GM12878 (cell line): Measurements from ENCODE around the gene TMEM82. TPM values are rescaled to one million over a fixed set of nuclear protein-coding genes. Genes with fewer than 3 reads are reported as not detected.

ENCODE experiments used
- ATAC-seq: fragments of 200-7000 bp; cut with Tn5 transposase; 3 replicates; pipeline ENCODE4 v1.9.1; 2020; ENCODE audit warnings: mild to moderate bottlenecking, moderate library complexity
- BruUV-seq: library from RNA; stranded (reverse); fragments of 400-500 nt; replicated peaks from 2 replicates; lab custom pipeline; 2021; lab: Mats Ljungman, UMichigan
- CTCF ChIA-PET: fragments of 300-600 bp; sonication (Branson Sonifier 250); formaldehyde crosslinking; extraction: SDS; loops from one replicate; lab custom pipeline; 2021; ENCODE audit warnings: inconsistent platforms; lab: Yijun Ruan, JAX
- POLR2A ChIA-PET: fragments of 350-600 bp; formaldehyde crosslinking; extraction: SDS; loops from one replicate; lab custom pipeline; 2021; ENCODE audit warnings: inconsistent platforms; lab: Charles Lee
- RAD21 ChIA-PET: fragments of 300-600 bp; sonication (Branson Sonifier 250); formaldehyde crosslinking; loops from one replicate; lab custom pipeline; 2023; ENCODE audit warnings: antibody characterized with exemption; ENCODE audit not compliant: unreplicated experiment; lab: Charles Lee
- SMC1A ChIA-PET: fragments of 300-600 bp; sonication (Branson Sonifier 250); formaldehyde crosslinking; loops from one replicate; lab custom pipeline; 2023; ENCODE audit not compliant: unreplicated experiment, uncharacterized antibody; lab: Charles Lee
- DNase-seq: peaks from one replicate; pipeline ENCODE4 v3.0.0-alpha.2; 2011; ENCODE audit warnings: low read depth, low spot score
- FAIRE-seq: peaks from 3 replicates; lab custom pipeline; 2011; peaks lifted over from hg19 to GRCh38; lab: Jason Lieb, UNC
- H2AFZ ChIP-seq: 2 replicates; pipeline ENCODE4 v1.6.0; 2011; ENCODE audit warnings: low read depth, low read length, control low read depth; ENCODE audit not compliant: control insufficient read depth
- H3K27ac ChIP-seq: 2 replicates; pipeline ENCODE4 v1.5.1; 2011; ENCODE audit warnings: control low read depth; ENCODE audit not compliant: control insufficient read depth, insufficient read depth
- H3K27me3 ChIP-seq, 2 experiments: replicated peaks in 1 of 2; 2 replicates each; pipeline versions ENCODE4 v1.6.0 to v1.6.1; 2011; ENCODE audit warnings: low read length in 1 of 2; ENCODE audit not compliant: control insufficient read depth in 2 of 2, insufficient read depth in 2 of 2
- H3K36me3 ChIP-seq, 2 experiments: 2 replicates each; pipeline ENCODE4 v1.5.1; 2011; ENCODE audit warnings: low read length in 1 of 2; ENCODE audit not compliant: control insufficient read depth in 2 of 2, insufficient read depth in 2 of 2
- H3K4me1 ChIP-seq: 2 replicates; pipeline ENCODE4 v1.6.1; 2011; ENCODE audit warnings: mild to moderate bottlenecking, low read length, moderate library complexity, mixed read lengths; ENCODE audit not compliant: control insufficient read depth, insufficient read depth
- H3K4me2 ChIP-seq: 2 replicates; pipeline ENCODE4 v1.6.0; 2011; ENCODE audit warnings: control low read depth; ENCODE audit not compliant: control insufficient read depth, insufficient read depth
- H3K4me3 ChIP-seq: fragments of 200-600 bp; sonication (generic); 2 replicates; pipeline ENCODE4 v1.5.1; 2016
- H3K79me2 ChIP-seq: 2 replicates; pipeline ENCODE4 v1.6.0; 2011; ENCODE audit warnings: low read length; ENCODE audit not compliant: control insufficient read depth, insufficient read depth
- H3K9ac ChIP-seq: 2 replicates; pipeline ENCODE4 v1.8.0; 2011; ENCODE audit warnings: low read length, control low read depth, mixed read lengths; ENCODE audit not compliant: control insufficient read depth, insufficient read depth
- H3K9me3 ChIP-seq: replicated peaks from 3 replicates; pipeline ENCODE4 v1.5.1; 2011; ENCODE audit warnings: mild to moderate bottlenecking, low read length; ENCODE audit not compliant: control insufficient read depth, insufficient read depth
- H4K20me1 ChIP-seq: 2 replicates; pipeline ENCODE4 v1.6.0; 2011; ENCODE audit not compliant: control insufficient read depth, insufficient read depth
- EP300 ChIP-seq, 2 experiments: fragments of 150-350 bp in 1 of 2; IDR thresholded peaks; 2 replicates each; pipeline ENCODE4 v1.6.1; 2011 to 2012; ENCODE audit warnings: low read depth in 2 of 2, low read length in 2 of 2, borderline replicate concordance in 1 of 2, improper control_type of control experiment in 1 of 2, inconsistent platforms in 1 of 2; ENCODE audit not compliant: control insufficient read depth in 1 of 2
- HDAC2 ChIP-seq: fragments of 200-600 bp; sonication (generic); IDR thresholded peaks from 2 replicates; pipeline ENCODE4 v1.6.1; 2017
- MEF2A ChIP-seq: IDR thresholded peaks from 2 replicates; pipeline ENCODE4 v1.6.1; 2011; ENCODE audit warnings: low read depth, mild to moderate bottlenecking, low read length, moderate library complexity; ENCODE audit not compliant: insufficient read depth
- NBN ChIP-seq: fragments of 450-650 bp; IDR thresholded peaks from 2 replicates; pipeline ENCODE4 v1.6.1; 2016
- NFIC ChIP-seq: IDR thresholded peaks from 2 replicates; pipeline ENCODE4 v1.6.1; 2012; ENCODE audit warnings: low read depth, mild to moderate bottlenecking, inconsistent platforms, low read length, moderate library complexity
- NFYB ChIP-seq: IDR thresholded peaks from 2 replicates; pipeline ENCODE4 v1.6.1; 2011; ENCODE audit warnings: low read depth, mild to moderate bottlenecking, low read length, improper control_type of control experiment, moderate library complexity; ENCODE audit not compliant: insufficient read depth
- NR2C1 ChIP-seq: fragments of 450-650 bp; IDR thresholded peaks from 2 replicates; pipeline ENCODE4 v1.6.1; 2017; ENCODE audit warnings: antibody characterized with exemption, mild to moderate bottlenecking, moderate library complexity
- RB1 ChIP-seq: fragments of 450-650 bp; formaldehyde crosslinking; IDR thresholded peaks from 2 replicates; pipeline ENCODE4 v1.6.1; 2017; ENCODE audit warnings: mild to moderate bottlenecking, borderline replicate concordance
- SMAD5 ChIP-seq: IDR thresholded peaks from 2 replicates; pipeline ENCODE4 v1.6.1; 2016; ENCODE audit warnings: antibody characterized with exemption, low read depth
- SREBF2 ChIP-seq: IDR thresholded peaks from 2 replicates; pipeline ENCODE4 v1.6.1; 2012; ENCODE audit warnings: mild to moderate bottlenecking, low read length
- STAT1 ChIP-seq: fragments of 450-650 bp; conservative IDR thresholded peaks from 2 replicates; pipeline ENCODE4 v1.6.1; 2014; ENCODE audit warnings: antibody characterized with exemption, mild to moderate bottlenecking
- WRNIP1 ChIP-seq: IDR thresholded peaks from 2 replicates; pipeline ENCODE4 v1.6.1; 2011; ENCODE audit warnings: low read depth, low read length, improper control_type of control experiment, borderline replicate concordance
- ZNF687 ChIP-seq: fragments of 450-650 bp; IDR thresholded peaks from 2 replicates; pipeline ENCODE4 v1.6.1; 2017; ENCODE audit warnings: mild to moderate bottlenecking, moderate library complexity
- WGBS: methylation state at CpG from one replicate; pipeline ENCODE4 v1.1.6; 2016; ENCODE audit warnings: low lambda C conversion rate; ENCODE audit not compliant: insufficient replicate concordance, insufficient coverage; ENCODE audit errors: missing lambda C conversion rate; 5-methylcytosine and 5-hydroxymethylcytosine counted together
- in situ Hi-C: fragments of 300-500 bp; cut with MboI; formaldehyde crosslinking; loops from 9 replicates; pipeline ENCODE4 v1.14.3; 2018; ENCODE audit warnings: mixed read lengths
- intact Hi-C: fragments of 100-400 bp; cut with micrococcal nuclease; formaldehyde crosslinking; loops from one replicate; pipeline ENCODE4 v1.14.2; 2022; ENCODE audit not compliant: unreplicated experiment
- polyA plus RNA-seq, 11 experiments: library from polyadenylated mRNA; depleted of rRNA in 4 of 11; unstranded in 6 of 11; stranded (reverse) in 5 of 11; fragments of >200 nt; fragmentation: Nextera tagmentation in 4 of 11; fragmentation: Illumina TruSeq in 1 of 11; extraction: Ambion mirVana in 4 of 11; extraction: Trizol in 1 of 11; gene quantifications; 1 replicate in 1 of 11; 2 replicates in 10 of 11; pipeline versions ENCODE4 v1.2.1 to v1.2.3, GENCODE V29; 2011 to 2016; ENCODE audit warnings: inconsistent platforms in 2 of 11, missing spikeins in 2 of 11, low read depth in 1 of 11
- total RNA-seq, 4 experiments: library from RNA; depleted of rRNA in 3 of 4; stranded (reverse); fragments of >200 nt in 3 of 4; fragmentation: Illumina TruSeq in 1 of 4; extraction: Trizol in 1 of 4; gene quantifications; 2 replicates each; pipeline versions ENCODE4 v1.2.1 to v1.2.3, GENCODE V29; 2013 to 2021

Gene TMEM82
- total and polyA plus RNA-seq, 10 of the 15 experiments (the other 5 are each of a cell fraction or from before 2014, with no cell fraction given): not detected

GRCh38 chr1:15726508-15726907 lies 15.8 kb upstream of the TMEM82 start:
- Histone ChIP-seq H3K9me3 (no peaks in the 10 kb centered on the region), H2AFZ (no peak overlapping the region), H3K79me2 (no peaks in the 10 kb centered on the region), H3K4me1 (no peaks in the 10 kb centered on the region), H3K4me2 (no peak overlapping the region), H3K9ac (no peak overlapping the region), H3K36me3 (peaks cover 21 to 35% of the 10 kb centered on the region in 2 experiments), H3K27me3 (no peaks in the 10 kb centered on the region), H4K20me1 (no peaks in the 10 kb centered on the region), H3K4me3 (no peak overlapping the region), H3K27ac (no peak overlapping the region)
- ATAC-seq: no peak
- intact Hi-C loops (no loop called here), in situ Hi-C loops (no loop called here)
- no peak for FAIRE-seq
- ChIA-PET POLR2A (no interaction called here), RAD21 (no interaction called here), SMC1A (no interaction called here), CTCF (no interaction called here)
- BruUV-seq: no TSS peak
- TF ChIP-seq EP300 (IDR thresholded peaks at IDR 0.05; ENCODE audit: borderline replicate concordance in 1 of 2, control insufficient read depth in 1 of 2, low read depth in 2 of 2, low read length in 2 of 2): no peak
- DNase-seq: no peak
- 97% methylated on average over 9 of the region's 9 CpGs for WGBS

- in situ Hi-C loops: no loop called here
- TF ChIP-seq NFYB (no peak), HDAC2 (no peak), NBN (no peak), WRNIP1 (no peak), NFIC (no peak), STAT1 (no peak), ZNF687 (no peak), SREBF2 (no peak), MEF2A (no peak), NR2C1 (no peak), SMAD5 (no peak), RB1 (no peak)
- H3K36me3 ChIP-seq: peaks cover 21 to 37% of the 10 kb centered on the region in 2 experiments
- no peaks in the 10 kb centered on the region for H4K20me1 ChIP-seq
- H2AFZ ChIP-seq: no peak overlapping the region
- H3K27me3 ChIP-seq: no peaks in the 10 kb centered on the region
- ChIA-PET CTCF (no interaction called here), SMC1A (no interaction called here), POLR2A (no interaction called here), RAD21 (no interaction called here)
- 98% methylated on average over 21 of the region's 21 CpGs for WGBS
- H3K4me3 ChIP-seq: no peak overlapping the region
- H3K27ac ChIP-seq: no peak overlapping the region
- no peak overlapping the region for H3K9ac ChIP-seq
- no TSS peak for BruUV-seq
- ATAC-seq (no peak), DNase-seq (no peak), FAIRE-seq (no peak)
- no peaks in the 10 kb centered on the region for H3K9me3 ChIP-seq
- H3K79me2 ChIP-seq: no peaks in the 10 kb centered on the region
- H3K4me1 ChIP-seq: no peaks in the 10 kb centered on the region
- H3K4me2 ChIP-seq: no peak overlapping the region
- intact Hi-C loops: no loop called here
Observed at GRCh38 chr1:15727021-15727420, 15.3 kb upstream of the TMEM82 start.
